ENCODE data around the gene SNAPC4. TPM values are rescaled to one million over a fixed set of nuclear protein-coding genes. Genes with fewer than 3 reads are reported as not detected.

SNAPC4 gene
- total RNA-seq, 5 donors from 2014 or later (not counting 1 experiment from before 2014, with no cell fraction given), result 10.5 to 15.7 (median 13.3) TPM

GRCh38 chr9:136422876-136423275 is 22.9 kb upstream of the SNAPC4 start:
- CTCF ChIA-PET, result no interaction called here
- Mint-ChIP-seq H3K27me3 (no peaks in the 10 kb centered on the region), H3K9me3 (no peaks in the 10 kb centered on the region), H3K27ac (no peak overlapping the region), H3K36me3 (peaks cover 30% of the 10 kb centered on the region), H3K4me3 (no peak overlapping the region), H3K4me1 (no peaks in the 10 kb centered on the region)
- POLR2A ChIA-PET, result no interaction called here
- Histone ChIP-seq H3K27ac (ENCODE audit: low read length) (no peak overlapping the region), H3K9me3 (no peaks in the 10 kb centered on the region), H3K36me3 (ENCODE audit: control insufficient read depth in 2 of 2, extremely low read depth in 1 of 2, insufficient read depth in 1 of 2, low read length in 1 of 2) (peaks cover 25 to 57% of the 10 kb centered on the region in 2 donors), H3K4me1 (ENCODE audit: control insufficient read depth in 1 of 2, extremely low read depth in 1 of 2, insufficient read depth in 2 of 2, low read length in 2 of 2) (no peaks in the 10 kb centered on the region), H3K27me3 (replicated peaks in 1 of 2; ENCODE audit: control insufficient read depth in 2 of 2, extremely low read depth in 1 of 2, insufficient read depth in 2 of 2, low read length in 1 of 2) (no peaks in the 10 kb centered on the region), H3K4me3 (ENCODE audit: control insufficient read depth in 1 of 2, extremely low read depth in 1 of 2, low read length in 1 of 2) (no peak overlapping the region)
- no peak for DNase-seq
- no peak for ATAC-seq (replicated peaks in 1 of 4)
- 96% methylated on average over 26 of the region's 26 CpGs for WGBS (ENCODE audit: insufficient coverage)

- no peak for DNase-seq
- Histone ChIP-seq H3K4me1 (ENCODE audit: control insufficient read depth in 1 of 2, extremely low read depth in 1 of 2, insufficient read depth in 2 of 2, low read length in 2 of 2) (no peaks in the 10 kb centered on the region), H3K4me3 (ENCODE audit: control insufficient read depth in 1 of 2, extremely low read depth in 1 of 2, low read length in 1 of 2) (no peak overlapping the region), H3K36me3 (ENCODE audit: control insufficient read depth in 2 of 2, extremely low read depth in 1 of 2, insufficient read depth in 1 of 2, low read length in 1 of 2) (peaks cover 32 to 66% of the 10 kb centered on the region in 2 donors), H3K9me3 (no peaks in the 10 kb centered on the region), H3K27ac (ENCODE audit: low read length) (no peak overlapping the region), H3K27me3 (replicated peaks in 1 of 2; ENCODE audit: control insufficient read depth in 2 of 2, extremely low read depth in 1 of 2, insufficient read depth in 2 of 2, low read length in 1 of 2) (no peaks in the 10 kb centered on the region)
- H3K36me3 Mint-ChIP-seq, result peaks cover 34% of the 10 kb centered on the region
- H3K27me3 Mint-ChIP-seq, result no peaks in the 10 kb centered on the region
- POLR2A ChIA-PET, result interaction anchor here in 1 of 2 donors (0.7 kb wide), 1 partner anchor 44 kb away, joined by 8 read pairs; no protein-coding TSS in a partner anchor
- H3K9me3 Mint-ChIP-seq, result no peaks in the 10 kb centered on the region
- 93% methylated on average over 21 of the region's 21 CpGs for WGBS (ENCODE audit: insufficient coverage)
- CTCF ChIA-PET, result interaction anchor here in 1 of 2 donors (0.6 kb wide), 1 partner anchor 24 kb away, joined by 4 read pairs; no protein-coding TSS in a partner anchor
- no peak overlapping the region for H3K27ac Mint-ChIP-seq
- no peak for ATAC-seq (replicated peaks in 1 of 4)
- H3K4me3 Mint-ChIP-seq, result no peak overlapping the region
- H3K4me1 Mint-ChIP-seq, result no peaks in the 10 kb centered on the region
These were observed 21.8 kb upstream of the SNAPC4 start for GRCh38 chr9:136421791-136422190.

DNA sequence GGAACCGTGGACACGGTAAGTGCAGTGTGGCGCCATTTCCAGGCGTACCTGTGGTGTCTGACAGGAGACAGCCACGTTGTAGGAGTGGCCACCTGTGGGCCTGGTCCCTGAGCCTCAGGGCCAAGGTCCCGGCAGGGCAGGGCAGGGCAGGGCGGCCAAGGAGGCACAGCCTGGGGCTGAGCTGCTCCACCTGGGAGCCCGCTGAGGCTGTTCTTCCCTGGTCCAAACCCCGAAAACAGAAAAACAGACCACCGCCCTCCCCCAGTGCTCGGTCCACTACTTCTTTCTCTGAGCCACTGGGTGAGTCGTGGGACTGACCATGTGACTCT is 19.1 kb upstream of the SNAPC4 start:
- peaks cover 36 to 82% of the 10 kb centered on the region in 2 donors for H3K36me3 ChIP-seq (ENCODE audit: control insufficient read depth in 2 of 2, extremely low read depth in 1 of 2, insufficient read depth in 1 of 2, low read length in 1 of 2)
- Mint-ChIP-seq H3K4me3 (no peak overlapping the region), H3K9me3 (no peaks in the 10 kb centered on the region), H3K36me3 (peaks cover 39% of the 10 kb centered on the region), H3K27ac (no peak overlapping the region), H3K27me3 (no peaks in the 10 kb centered on the region), H3K4me1 (peaks cover 0 to under 1% (median 0%) of the 10 kb centered on the region in 3 donors)
- DNase-seq (no peak), ATAC-seq (replicated peaks in 1 of 4) (no peak)
- WGBS (ENCODE audit: insufficient coverage), result 97% methylated on average over 12 of the region's 12 CpGs
- no peaks in the 10 kb centered on the region for H3K4me1 ChIP-seq (ENCODE audit: control insufficient read depth in 1 of 2, extremely low read depth in 1 of 2, insufficient read depth in 2 of 2, low read length in 2 of 2)
- POLR2A ChIA-PET, result interaction anchor here in 1 of 2 donors (0.6 kb wide), 1 partner anchor 23 kb away, joined by 4 read pairs; no protein-coding TSS in a partner anchor
- no peaks in the 10 kb centered on the region for H3K27me3 ChIP-seq (replicated peaks in 1 of 2; ENCODE audit: control insufficient read depth in 2 of 2, extremely low read depth in 1 of 2, insufficient read depth in 2 of 2, low read length in 1 of 2)
- CTCF ChIA-PET, result no interaction called here
- H3K27ac ChIP-seq (ENCODE audit: low read length), result no peak overlapping the region
- H3K4me3 ChIP-seq (ENCODE audit: control insufficient read depth in 1 of 2, extremely low read depth in 1 of 2, low read length in 1 of 2), result no peak overlapping the region
- no peaks in the 10 kb centered on the region for H3K9me3 ChIP-seq

- no peak for DNase-seq
- Histone ChIP-seq H3K36me3 (ENCODE audit: control insufficient read depth in 2 of 2, extremely low read depth in 1 of 2, insufficient read depth in 1 of 2, low read length in 1 of 2) (peaks cover 36 to 84% of the 10 kb centered on the region in 2 donors), H3K4me3 (ENCODE audit: control insufficient read depth in 1 of 2, extremely low read depth in 1 of 2, low read length in 1 of 2) (no peak overlapping the region), H3K27me3 (replicated peaks in 1 of 2; ENCODE audit: control insufficient read depth in 2 of 2, extremely low read depth in 1 of 2, insufficient read depth in 2 of 2, low read length in 1 of 2) (no peaks in the 10 kb centered on the region), H3K4me1 (ENCODE audit: control insufficient read depth in 1 of 2, extremely low read depth in 1 of 2, insufficient read depth in 2 of 2, low read length in 2 of 2) (no peaks in the 10 kb centered on the region), H3K27ac (ENCODE audit: low read length) (no peak overlapping the region), H3K9me3 (no peaks in the 10 kb centered on the region)
- CTCF ChIA-PET, result no interaction called here
- WGBS (ENCODE audit: insufficient coverage), result 95% methylated on average over 48 of the region's 48 CpGs
- ATAC-seq (replicated peaks in 1 of 4), result no peak
- POLR2A ChIA-PET, result interaction anchor here in 1 of 2 donors (0.7 kb wide), 1 partner anchor 23 kb away, joined by 3 read pairs; no protein-coding TSS in a partner anchor
- H3K36me3 Mint-ChIP-seq, result peaks cover 45% of the 10 kb centered on the region
- no peak overlapping the region for H3K27ac Mint-ChIP-seq
- peaks cover 0 to 3% (median 0%) of the 10 kb centered on the region in 3 donors for H3K4me1 Mint-ChIP-seq
- H3K27me3 Mint-ChIP-seq, result no peaks in the 10 kb centered on the region
- no peak overlapping the region for H3K4me3 Mint-ChIP-seq
- no peaks in the 10 kb centered on the region for H3K9me3 Mint-ChIP-seq
These were observed 18.5 kb upstream of the SNAPC4 start for GRCh38 chr9:136418182-136419091.

- H3K27ac Mint-ChIP-seq, result no peak overlapping the region
- ATAC-seq (replicated peaks in 1 of 4) (no peak), DNase-seq (no peak)
- no peaks in the 10 kb centered on the region for H3K9me3 Mint-ChIP-seq
- H3K4me3 Mint-ChIP-seq, result no peak overlapping the region
- Histone ChIP-seq H3K27me3 (replicated peaks in 1 of 2; ENCODE audit: control insufficient read depth in 2 of 2, extremely low read depth in 1 of 2, insufficient read depth in 2 of 2, low read length in 1 of 2) (no peaks in the 10 kb centered on the region), H3K27ac (ENCODE audit: low read length) (no peak overlapping the region), H3K36me3 (ENCODE audit: control insufficient read depth in 2 of 2, extremely low read depth in 1 of 2, insufficient read depth in 1 of 2, low read length in 1 of 2) (peaks cover 26 to 80% of the 10 kb centered on the region in 2 donors), H3K4me3 (ENCODE audit: control insufficient read depth in 1 of 2, extremely low read depth in 1 of 2, low read length in 1 of 2) (no peak overlapping the region), H3K4me1 (ENCODE audit: control insufficient read depth in 1 of 2, extremely low read depth in 1 of 2, insufficient read depth in 2 of 2, low read length in 2 of 2) (no peaks in the 10 kb centered on the region), H3K9me3 (no peaks in the 10 kb centered on the region)
- WGBS (ENCODE audit: insufficient coverage), result 92% methylated on average over 19 of the region's 19 CpGs
- ChIA-PET POLR2A (interaction anchor here (0.6 to 0.8 kb wide), 2 partner anchors 19 to 24 kb away, joined by 3 read pairs; no protein-coding TSS in a partner anchor), CTCF (no interaction called here)
- H3K27me3 Mint-ChIP-seq, result no peaks in the 10 kb centered on the region
- peaks cover 0 to 10% (median 5%) of the 10 kb centered on the region in 3 donors for H3K4me1 Mint-ChIP-seq
- H3K36me3 Mint-ChIP-seq, result peaks cover 41% of the 10 kb centered on the region
These were observed 16.9 kb upstream of the SNAPC4 start for GRCh38 chr9:136416914-136417313.

DNA sequence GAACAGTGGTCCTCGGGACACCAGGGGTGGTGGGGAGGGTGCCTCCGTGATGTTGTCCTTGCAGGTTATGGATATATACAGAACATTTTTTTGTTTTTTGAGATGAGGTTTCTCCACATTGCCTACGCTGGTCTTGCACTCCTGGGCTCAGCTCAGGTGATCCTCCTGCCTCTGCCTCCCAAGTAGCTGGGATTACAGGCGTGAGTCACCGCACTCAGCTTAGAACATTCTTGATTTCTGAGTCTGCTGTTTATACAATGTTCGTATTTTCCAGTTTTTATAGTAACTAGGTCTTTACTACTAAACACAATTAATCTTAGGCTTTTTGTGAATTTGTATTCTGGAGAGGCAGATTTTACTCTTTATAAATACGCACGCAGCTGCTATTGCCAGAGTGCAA is 16.5 kb upstream of the SNAPC4 start:
- ATAC-seq (replicated peaks in 1 of 4) (no peak), DNase-seq (no peak)
- H3K36me3 Mint-ChIP-seq, result peaks cover 39% of the 10 kb centered on the region
- ChIA-PET POLR2A (interaction anchor here (0.6 to 0.8 kb wide), 2 partner anchors 20 to 23 kb away, joined by 3 read pairs; no protein-coding TSS in a partner anchor), CTCF (no interaction called here)
- H3K27ac Mint-ChIP-seq, result no peak overlapping the region
- peaks cover 26 to 75% of the 10 kb centered on the region in 2 donors for H3K36me3 ChIP-seq (ENCODE audit: control insufficient read depth in 2 of 2, extremely low read depth in 1 of 2, insufficient read depth in 1 of 2, low read length in 1 of 2)
- H3K9me3 Mint-ChIP-seq, result no peaks in the 10 kb centered on the region
- H3K4me3 Mint-ChIP-seq, result no peak overlapping the region
- H3K4me3 ChIP-seq (ENCODE audit: control insufficient read depth in 1 of 2, extremely low read depth in 1 of 2, low read length in 1 of 2), result no peak overlapping the region
- no peaks in the 10 kb centered on the region for H3K27me3 ChIP-seq (replicated peaks in 1 of 2; ENCODE audit: control insufficient read depth in 2 of 2, extremely low read depth in 1 of 2, insufficient read depth in 2 of 2, low read length in 1 of 2)
- peaks cover 3 to 14% (median 9%) of the 10 kb centered on the region in 3 donors for H3K4me1 Mint-ChIP-seq
- H3K27me3 Mint-ChIP-seq, result no peaks in the 10 kb centered on the region
- WGBS (ENCODE audit: insufficient coverage), result 100% methylated on average over 4 of the region's 8 CpGs
- no peak overlapping the region for H3K27ac ChIP-seq (ENCODE audit: low read length)
- no peaks in the 10 kb centered on the region for H3K9me3 ChIP-seq
- H3K4me1 ChIP-seq (ENCODE audit: control insufficient read depth in 1 of 2, extremely low read depth in 1 of 2, insufficient read depth in 2 of 2, low read length in 2 of 2), result peaks cover 3 to 4% of the 10 kb centered on the region in 2 experiments

All from T-cell (primary cell).